Hematopoietic multipotent progenitor cell (in vitro differentiated cells): ENCODE data around the gene ATP9A. TPM values are rescaled to one million over a fixed set of nuclear protein-coding genes. Genes with fewer than 3 reads are reported as not detected.
"Not testable (repeated sequence)": the region's sequence is repeated elsewhere in the genome, so short reads cannot be mapped to it uniquely, and the experiment has no call there.

Experiments
- DNase-seq, 3 donors: peaks; one replicate each; pipeline ENCODE4 v3.0.0-alpha.2; 2011 to 2015; ENCODE audit warnings: low read depth in 2 of 3, low spot score in 2 of 3
- total RNA-seq: library from RNA; depleted of rRNA; stranded (reverse); fragments of >200 nt; gene quantifications from one replicate; pipeline ENCODE4 v1.2.3, GENCODE V29; 2012

ATP9A gene
- total RNA-seq, 1 donor: 25.0 TPM

GRCh38 chr20:51792960-51793359 is 24.8 kb upstream of the ATP9A start:
- no peak for DNase-seq

GRCh38 chr20:51791626-51792025 is 23.4 kb upstream of the ATP9A start:
- no peak for DNase-seq

DNA sequence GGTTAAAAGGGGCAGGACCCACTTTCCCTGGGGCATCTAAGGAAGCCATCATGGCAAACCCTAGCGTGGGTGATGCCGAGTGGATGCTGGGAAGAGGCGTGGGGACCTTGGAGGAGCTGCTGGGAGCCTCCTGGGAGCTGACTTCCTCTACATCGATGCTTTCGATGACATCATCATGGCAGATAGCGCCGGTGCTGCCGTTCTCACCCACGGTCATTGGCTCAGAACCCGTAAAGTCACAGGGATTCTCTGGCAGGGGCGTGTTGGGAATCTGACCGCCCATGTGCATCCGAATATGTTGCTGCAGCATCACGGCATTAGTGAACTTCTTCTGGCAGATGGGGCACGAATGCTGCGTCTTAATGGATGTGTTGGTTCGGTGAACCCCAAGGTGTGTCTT is 22.1 kb upstream of the ATP9A start:
- DNase-seq: no peak

DNA sequence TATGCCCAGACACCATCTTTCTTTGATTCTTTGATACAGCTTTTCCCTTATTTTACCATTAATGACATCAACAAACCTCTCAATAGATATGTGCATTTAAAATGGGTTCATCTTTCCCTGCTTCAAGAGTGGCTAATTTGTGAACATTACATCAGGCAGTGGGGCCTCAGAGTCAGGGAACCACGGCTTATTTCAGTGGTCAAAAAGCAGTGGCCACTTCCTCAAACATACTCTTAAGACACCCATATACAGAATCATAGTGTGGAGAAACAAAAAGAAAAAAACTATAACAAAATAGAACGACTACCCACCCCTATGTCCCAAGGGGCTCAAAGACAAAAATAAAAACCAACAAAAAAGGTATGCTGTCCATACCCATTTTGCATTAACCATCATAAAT is 21.2 kb upstream of the ATP9A start:
- no peak for DNase-seq

DNA sequence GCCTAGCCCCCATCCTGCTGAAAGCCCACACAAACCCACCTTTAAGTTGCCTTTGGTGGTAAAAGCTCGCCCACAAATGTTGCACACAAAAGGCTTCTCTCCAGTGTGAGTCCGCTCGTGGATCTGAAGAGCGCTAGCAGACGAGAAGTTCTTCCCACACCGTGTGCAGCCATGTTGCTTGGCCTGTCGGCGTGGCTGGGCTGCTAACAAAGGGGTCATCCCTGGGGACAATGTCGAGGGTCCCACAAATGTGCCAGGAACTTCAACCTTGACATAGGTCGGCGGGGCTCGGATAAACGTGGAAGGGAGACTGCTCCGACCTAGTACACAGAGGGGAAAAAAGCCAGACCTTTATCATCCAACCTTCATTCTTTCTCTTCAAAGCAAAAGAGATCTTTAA is 20.6 kb upstream of the ATP9A start:
- no peak for DNase-seq

GRCh38 chr20:51784299-51784698 is 16.1 kb upstream of the ATP9A start:
- DNase-seq: no peak

DNA sequence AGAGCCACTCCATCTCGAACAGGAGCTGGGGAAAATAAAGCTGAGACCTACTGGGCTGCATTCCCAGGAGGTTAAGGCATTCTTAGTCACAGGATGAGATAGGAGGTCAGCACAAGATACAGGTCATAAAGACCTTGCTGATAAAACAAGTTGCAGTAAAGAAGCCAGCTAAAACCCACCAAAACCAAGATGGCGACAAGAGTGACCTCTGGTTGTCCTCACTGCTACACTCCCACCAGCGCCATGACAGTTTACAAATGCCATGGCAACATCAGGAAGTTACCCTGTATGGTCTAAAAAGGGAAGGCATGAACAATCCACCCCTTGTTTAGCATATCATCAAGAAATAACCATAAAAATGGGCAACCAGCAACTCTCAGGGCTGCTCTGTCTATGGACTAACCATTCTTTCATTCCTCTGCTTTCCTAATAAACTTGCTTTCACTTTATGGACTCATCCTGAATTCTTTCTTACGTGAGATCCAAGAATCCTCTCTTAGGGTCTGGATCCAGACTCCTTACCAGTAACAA is 10.1 kb upstream of the ATP9A start:
- not testable (repeated sequence) for DNase-seq

- DNase-seq: no peak
Measured at GRCh38 chr20:51775241-51775640, 7.1 kb upstream of the ATP9A start.

DNA sequence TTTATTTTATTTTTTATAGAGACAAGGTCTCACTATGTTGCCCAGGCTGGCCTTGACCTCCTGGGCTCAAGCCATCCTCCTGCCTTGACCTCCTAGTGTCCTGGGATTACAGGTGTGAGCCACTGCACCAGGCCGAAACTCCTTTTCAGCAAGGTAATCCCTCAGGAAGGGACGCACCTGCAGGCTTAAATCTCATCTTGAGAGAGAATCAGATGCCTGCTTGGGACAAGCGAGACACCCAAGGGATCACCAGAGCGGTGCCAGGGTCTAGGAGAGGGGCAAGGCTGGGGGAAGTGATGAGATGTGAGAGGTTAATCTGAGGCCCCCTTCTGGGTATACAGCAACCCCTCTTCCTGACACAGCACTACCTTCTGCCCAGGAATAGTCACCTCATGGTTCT is 4.0 kb upstream of the ATP9A start:
- DNase-seq: no peak

- no peak for DNase-seq
Measured at GRCh38 chr20:51769976-51770615, 1.9 kb upstream of the ATP9A start.

DNA sequence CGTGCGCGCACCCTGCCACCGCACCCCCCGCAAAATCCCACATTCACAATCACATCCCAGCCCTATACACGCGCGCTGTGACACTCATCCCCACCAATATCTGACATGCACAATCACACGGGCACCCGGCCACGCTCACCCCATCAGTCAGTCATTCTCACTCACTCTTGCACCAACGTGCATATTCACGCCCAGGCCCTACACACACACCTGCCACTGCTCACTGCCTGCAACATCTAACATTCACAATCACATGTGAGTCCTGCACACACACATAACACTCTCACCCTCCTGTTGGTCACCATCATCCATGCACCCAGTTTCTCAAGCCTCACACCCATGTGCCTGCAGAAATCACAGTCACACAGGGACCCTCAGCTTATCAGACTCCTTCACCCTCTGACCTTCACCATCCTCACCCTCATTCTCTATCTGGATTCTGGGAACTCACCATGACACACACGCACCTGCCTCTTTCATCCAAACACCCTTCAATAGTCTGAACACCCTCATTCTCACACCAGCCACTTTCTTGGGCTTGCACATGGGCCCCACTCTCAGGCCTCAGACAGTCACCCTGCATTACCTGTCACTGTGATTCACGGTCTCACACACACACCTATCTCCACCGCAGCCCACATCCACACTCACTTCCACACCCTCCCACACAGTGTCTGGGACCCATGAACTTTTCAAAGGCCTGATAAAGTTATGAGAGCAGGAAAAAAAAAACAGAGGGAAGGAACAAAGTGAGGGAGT is 748 bp upstream of the ATP9A start:
- DNase-seq: peak in 2 of 3 donors; percentile 12 to 18

DNA sequence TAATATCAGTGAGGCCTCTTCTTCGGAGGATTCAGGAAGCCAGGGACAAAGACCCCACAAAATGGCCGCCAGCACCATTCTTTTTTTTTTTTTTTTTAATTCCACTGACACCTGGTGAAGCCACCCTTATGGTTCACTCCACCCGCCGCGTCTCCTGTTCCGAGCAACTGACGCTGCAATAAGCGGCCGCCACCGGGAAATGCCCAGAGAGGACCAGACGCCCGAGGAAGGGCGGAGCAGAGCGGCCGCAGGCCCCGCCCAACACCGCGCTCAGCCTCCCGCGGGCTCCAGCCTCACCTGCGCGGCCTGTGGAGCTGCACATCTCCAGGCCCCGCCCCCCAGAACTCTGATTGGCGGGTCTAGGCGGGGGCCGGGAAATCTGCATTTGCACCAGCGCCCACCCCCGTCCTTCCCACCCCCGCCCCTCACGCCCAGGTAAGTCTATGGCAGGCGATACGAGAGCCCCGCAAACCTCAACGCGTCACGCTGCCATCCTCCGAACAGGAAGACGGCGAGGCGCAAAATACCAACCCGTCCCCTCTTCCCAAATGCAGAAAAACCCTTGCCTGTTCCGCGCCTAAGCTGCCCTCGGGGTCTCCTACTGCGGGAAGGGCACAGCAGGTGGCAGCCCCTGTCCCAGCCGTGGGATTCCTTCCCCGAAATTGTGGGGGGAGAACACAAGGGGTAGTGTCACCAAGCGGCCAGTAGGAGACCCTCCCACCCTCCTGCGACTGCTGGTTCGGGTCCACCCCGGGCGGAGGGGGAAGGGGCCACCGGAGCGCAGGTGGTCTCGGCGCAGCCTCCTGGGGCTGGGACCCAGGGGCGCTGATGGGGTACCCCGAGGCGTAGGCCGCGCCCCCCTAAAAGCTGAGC is 960 bp downstream of the ATP9A start:
- DNase-seq: peak in 2 of 3 donors; percentile 71 to 76

GRCh38 chr20:51765381-51765780 is 2.8 kb downstream of the ATP9A start:
- DNase-seq: not testable (repeated sequence)

GRCh38 chr20:51763965-51764602 is 4.1 kb downstream of the ATP9A start:
- peak in 1 of 3 donors; percentile 7 for DNase-seq

GRCh38 chr20:51760905-51761546 is 7.2 kb downstream of the ATP9A start:
- no peak for DNase-seq

- no peak for DNase-seq
Measured at GRCh38 chr20:51759769-51760510, 8.2 kb downstream of the ATP9A start.

GRCh38 chr20:51758978-51759544 is 9.1 kb downstream of the ATP9A start:
- no peak for DNase-seq

GRCh38 chr20:51757226-51757625 is 11.0 kb downstream of the ATP9A start:
- DNase-seq: no peak

DNA sequence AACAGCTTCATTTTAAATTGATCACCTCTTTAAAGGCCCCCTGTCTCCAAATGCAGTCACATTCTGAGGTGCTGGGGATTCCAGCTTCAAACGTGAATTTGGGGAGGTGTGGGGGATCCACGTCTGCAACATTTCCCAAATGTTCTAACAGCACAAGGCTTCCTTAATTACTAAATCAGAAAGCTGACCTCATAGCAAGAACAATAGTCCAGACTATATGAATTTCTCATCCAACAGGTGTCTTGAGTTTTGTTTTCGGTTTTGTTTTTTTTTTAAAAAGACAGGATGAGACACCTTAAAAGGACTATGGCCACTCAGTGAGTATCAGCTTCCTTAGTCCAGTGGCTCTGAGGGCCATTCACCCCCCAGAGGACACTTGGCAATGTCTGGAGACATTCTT is 11.5 kb downstream of the ATP9A start:
- no peak for DNase-seq
